Endothelial cell of umbilical vein (primary cell): Measurements from ENCODE around the gene MPST. TPM values are rescaled to one million over a fixed set of nuclear protein-coding genes. Genes with fewer than 3 reads are reported as not detected.

ENCODE experiments used
- BruUV-seq: library from RNA; stranded (reverse); fragments of 400-500 nt; replicated peaks from 2 replicates; lab custom pipeline; 2021; lab: Mats Ljungman, UMichigan
- CTCF ChIA-PET: fragments of 300-600, 350-600 bp; sonication (Branson Sonifier 250); formaldehyde crosslinking; loops from one replicate; lab custom pipeline; 2021; ENCODE audit warnings: antibody characterized with exemption, inconsistent platforms; lab: Charles Lee
- POLR2A ChIA-PET: fragments of 300-600, 350-600 bp; sonication (Branson Sonifier 250); formaldehyde crosslinking; loops from one replicate; lab custom pipeline; 2021; ENCODE audit warnings: antibody characterized with exemption, inconsistent platforms; lab: Charles Lee
- DNase-seq: peaks from one replicate; pipeline ENCODE4 v3.0.0-alpha.2; 2011; ENCODE audit warnings: low read depth, low spot score
- FAIRE-seq: peaks from 2 replicates; lab custom pipeline; 2011; peaks lifted over from hg19 to GRCh38; lab: Jason Lieb, UNC
- H2AFZ ChIP-seq: 2 replicates; pipeline ENCODE4 v1.6.0; 2012; ENCODE audit warnings: low read depth, low read length, control low read depth, inconsistent platforms
- H3K27ac ChIP-seq: 2 replicates; pipeline ENCODE4 v1.5.1; 2011; ENCODE audit warnings: low read depth, mild to moderate bottlenecking, control low read depth, low read length, moderate library complexity; ENCODE audit not compliant: insufficient read depth
- H3K27me3 ChIP-seq, 2 experiments: 2 replicates each; pipeline versions ENCODE4 v1.6.0 to v1.6.1; 2011; ENCODE audit warnings: low read length in 2 of 2, mixed read lengths in 1 of 2; ENCODE audit not compliant: control insufficient read depth in 2 of 2, insufficient read depth in 2 of 2
- H3K36me3 ChIP-seq, 2 experiments: 2 replicates in 1 of 2; 3 replicates in 1 of 2; pipeline ENCODE4 v1.5.1; 2011; ENCODE audit warnings: low read length in 2 of 2, mild to moderate bottlenecking in 1 of 2, moderate library complexity in 1 of 2; ENCODE audit not compliant: control insufficient read depth in 2 of 2, insufficient read depth in 2 of 2; ENCODE audit errors: extremely low read depth in 1 of 2
- H3K4me1 ChIP-seq: 3 replicates; pipeline ENCODE4 v1.5.1; 2011; ENCODE audit warnings: mild to moderate bottlenecking, low read length; ENCODE audit not compliant: control insufficient read depth, insufficient read depth; ENCODE audit errors: extremely low read depth
- H3K4me2 ChIP-seq: 2 replicates; pipeline ENCODE4 v1.6.1; 2011; ENCODE audit warnings: low read length, control low read depth, mixed read lengths; ENCODE audit not compliant: insufficient read depth
- H3K4me3 ChIP-seq, 3 experiments: fragments of 200-600 bp in 1 of 3; sonication (generic), shearing (Covaris generic) in 1 of 3; replicated peaks in 1 of 3; 2 replicates each; pipeline ENCODE4 v1.5.1; 2011 to 2016; ENCODE audit warnings: control low read depth in 3 of 3, low read length in 3 of 3, mild to moderate bottlenecking in 2 of 3, inconsistent platforms in 1 of 3, low read depth in 1 of 3, moderate library complexity in 1 of 3; ENCODE audit not compliant: insufficient read depth in 1 of 3
- H3K79me2 ChIP-seq: 2 replicates; pipeline ENCODE4 v1.6.0; 2012; ENCODE audit warnings: low read length, inconsistent platforms; ENCODE audit not compliant: control insufficient read depth, insufficient read depth
- H3K9ac ChIP-seq: replicated peaks from 2 replicates; pipeline ENCODE3; 2011; ENCODE audit warnings: low read length, control low read depth; ENCODE audit not compliant: insufficient read depth; ENCODE audit errors: extremely low read depth
- H3K9me1 ChIP-seq: replicated peaks from 3 replicates; pipeline ENCODE4 v1.6.0; 2011; ENCODE audit warnings: mild to moderate bottlenecking, low read length; ENCODE audit not compliant: control insufficient read depth, insufficient read depth; ENCODE audit errors: extremely low read depth
- H3K9me3 ChIP-seq: replicated peaks from 2 replicates; pipeline ENCODE4 v1.5.1; 2012; ENCODE audit warnings: low read length, inconsistent platforms; ENCODE audit not compliant: control insufficient read depth, insufficient read depth
- H4K20me1 ChIP-seq: replicated peaks from 2 replicates; pipeline ENCODE3; 2011; ENCODE audit warnings: mild to moderate bottlenecking, low read length; ENCODE audit not compliant: control insufficient read depth, insufficient read depth; ENCODE audit errors: extremely low read depth
- CTCF ChIP-seq, 2 donors: IDR thresholded peaks; 1 replicate in 1 of 2; 2 replicates in 1 of 2; pipeline ENCODE4 v1.5.1; 2011; ENCODE audit warnings: low read length in 2 of 2, mild to moderate bottlenecking in 2 of 2, moderate library complexity in 2 of 2, control low read depth in 1 of 2, inconsistent platforms in 1 of 2, low read depth in 1 of 2; ENCODE audit not compliant: insufficient read depth in 1 of 2; ENCODE audit errors: extremely low read depth in 1 of 2
- EZH2 ChIP-seq: IDR thresholded peaks from 2 replicates; pipeline ENCODE4 v1.6.1; 2012; ENCODE audit warnings: borderline replicate concordance, low read depth, mild to moderate bottlenecking, moderate library complexity, low read length, inconsistent platforms; ENCODE audit not compliant: severe bottlenecking
- FOS ChIP-seq: IDR thresholded peaks from 2 replicates; pipeline ENCODE4 v1.6.1; 2011; ENCODE audit warnings: mild to moderate bottlenecking, low read length, moderate library complexity, borderline replicate concordance; ENCODE audit not compliant: insufficient read depth
- GATA2 ChIP-seq: IDR thresholded peaks from 2 replicates; pipeline ENCODE4 v1.7.0; 2011; ENCODE audit warnings: low read depth, mild to moderate bottlenecking, moderate library complexity, mixed read lengths, low read length; ENCODE audit not compliant: insufficient read length, insufficient read depth
- JUN ChIP-seq: IDR thresholded peaks from 2 replicates; pipeline ENCODE4 v1.6.1; 2011; ENCODE audit warnings: borderline replicate concordance, low read depth; ENCODE audit not compliant: insufficient read length, insufficient read depth
- MAX ChIP-seq: IDR thresholded peaks from 2 replicates; pipeline ENCODE4 v1.6.1; 2011; ENCODE audit not compliant: insufficient read depth, insufficient read length
- MYC ChIP-seq: IDR thresholded peaks from one replicate; pipeline ENCODE4 v1.6.1; 2011; ENCODE audit warnings: mild to moderate bottlenecking, low read depth, low read length
- POLR2A ChIP-seq: IDR thresholded peaks from 2 replicates; pipeline ENCODE4 v1.6.1; 2012; ENCODE audit warnings: low read depth, mild to moderate bottlenecking, control low read depth, low read length
- POLR2AphosphoS5 ChIP-seq: IDR thresholded peaks from 2 replicates; pipeline ENCODE4 v1.6.1; 2012; ENCODE audit warnings: low read depth, mild to moderate bottlenecking, control low read depth, low read length, moderate library complexity; ENCODE audit not compliant: insufficient read depth
- dilution Hi-C: fragments of 300-500 bp; cut with MboI; formaldehyde crosslinking; loops from one replicate; pipeline ENCODE4 v1.15.0; 2019; ENCODE audit warnings: low sequenced_read_pairs; ENCODE audit not compliant: extremely low pct_ligation_motif_present
- intact Hi-C: fragments of 100-400 bp; cut with micrococcal nuclease; formaldehyde crosslinking; loops from one replicate; pipeline ENCODE4 v1.10.0; 2022
- polyA plus RNA-seq, 4 experiments: library from polyadenylated mRNA; depleted of rRNA in 3 of 4; stranded (reverse) in 3 of 4; unstranded in 1 of 4; fragments of >200 nt; gene quantifications; 2 replicates each; pipeline versions ENCODE4 v1.2.1 to v1.2.3, GENCODE V29; 2011 to 2012; ENCODE audit warnings: missing spikeins in 1 of 4
- total RNA-seq: library from RNA; stranded (reverse); gene quantifications from 2 replicates; pipeline ENCODE4 v1.2.3, GENCODE V29; 2021

MPST gene
- total and polyA plus RNA-seq, 2 donors (not counting 3 experiments of a cell fraction or from before 2014, with no cell fraction given): 93.2 to 124 TPM

DNA sequence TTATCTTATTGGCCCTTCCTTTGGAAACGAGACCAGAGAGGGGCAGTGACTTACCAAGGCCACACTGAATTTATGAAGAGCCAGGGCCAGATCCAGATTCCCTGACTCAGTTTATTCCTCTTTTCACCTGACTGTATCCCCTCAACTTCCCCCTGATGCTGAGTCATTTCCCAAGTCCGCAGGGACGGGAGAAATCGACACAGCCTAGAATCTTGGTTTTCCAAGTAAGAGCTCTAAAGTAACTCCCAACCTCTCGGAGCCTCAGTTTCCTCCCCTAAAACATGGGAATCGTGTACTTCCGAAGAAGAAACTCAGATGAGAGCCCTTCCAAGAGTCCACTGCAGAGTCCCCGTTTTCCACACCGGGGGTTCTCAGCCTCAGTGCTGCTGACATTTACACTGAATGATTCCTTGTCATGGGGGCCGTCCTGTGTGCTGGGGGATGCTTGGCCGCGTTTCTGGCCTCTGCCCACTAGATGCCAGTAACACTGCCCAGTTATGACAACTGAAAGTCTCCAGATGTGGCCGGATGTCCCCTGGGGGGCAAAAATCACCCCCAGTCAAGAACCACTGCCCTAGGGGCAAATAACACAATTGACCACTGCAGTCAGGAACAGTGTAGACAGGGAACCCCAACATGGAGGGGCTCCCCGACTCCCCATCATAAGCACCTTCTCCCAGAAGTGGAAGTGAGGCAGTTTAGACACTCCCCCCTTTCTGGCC lies 11.2 kb downstream of the MPST start:
- FAIRE-seq (no peak), DNase-seq (no peak)
- H3K9me1 ChIP-seq: no peaks in the 10 kb centered on the region
- H3K9ac ChIP-seq: no peak overlapping the region
- peaks cover 9% of the 10 kb centered on the region for H3K4me1 ChIP-seq
- H3K27ac ChIP-seq: no peak overlapping the region
- H3K36me3 ChIP-seq: peaks cover 6 to 26% of the 10 kb centered on the region in 2 experiments
- no peaks in the 10 kb centered on the region for H3K27me3 ChIP-seq
- no peaks in the 10 kb centered on the region for H4K20me1 ChIP-seq
- H3K4me3 ChIP-seq: no peak overlapping the region
- dilution Hi-C loops: no loop called here
- TF ChIP-seq CTCF (IDR thresholded peaks at IDR 0.05; ENCODE audit: extremely low read depth in 1 of 2, insufficient read depth in 1 of 2, low read depth in 1 of 2, low read length in 2 of 2) (peak in 1 of 2 donors; percentile 19), EZH2 (no peak)
- ChIA-PET CTCF (interaction anchor here (0.7 to 5.2 kb wide), 11 partner anchors 10 to 169 kb away, joined by 3 to 57 read pairs (median 5); partner anchors contain the start of genes KCTD17, MPST and TST), POLR2A (interaction anchor here (1.3 kb wide), 1 partner anchor 10 kb away, joined by 3 read pairs; no protein-coding TSS in a partner anchor)
- no peak overlapping the region for H3K4me2 ChIP-seq
- intact Hi-C loops: no loop called here
- no peak overlapping the region for H2AFZ ChIP-seq
- no TSS peak for BruUV-seq
- no peaks in the 10 kb centered on the region for H3K9me3 ChIP-seq
- no peaks in the 10 kb centered on the region for H3K79me2 ChIP-seq

- H3K9me3 ChIP-seq: no peaks in the 10 kb centered on the region
- no peak overlapping the region for H3K4me3 ChIP-seq
- ChIA-PET POLR2A (no interaction called here), CTCF (interaction anchor here (0.8 to 5.2 kb wide), 5 partner anchors 11 to 176 kb away, joined by 3 to 57 read pairs (median 7); partner anchors contain the start of genes MPST and TST)
- H2AFZ ChIP-seq: no peak overlapping the region
- FAIRE-seq (no peak), DNase-seq (no peak)
- no peaks in the 10 kb centered on the region for H3K79me2 ChIP-seq
- no peak overlapping the region for H3K9ac ChIP-seq
- no peak overlapping the region for H3K4me2 ChIP-seq
- dilution Hi-C loops (no loop called here), intact Hi-C loops (no loop called here)
- no peaks in the 10 kb centered on the region for H3K9me1 ChIP-seq
- no peaks in the 10 kb centered on the region for H3K27me3 ChIP-seq
- no peaks in the 10 kb centered on the region for H4K20me1 ChIP-seq
- H3K4me1 ChIP-seq: peaks cover 9% of the 10 kb centered on the region
- BruUV-seq: no TSS peak
- H3K36me3 ChIP-seq: peaks cover 6 to 15% of the 10 kb centered on the region in 2 experiments
- no peak for TF ChIP-seq EZH2
- TF ChIP-seq POLR2A: no peak
- no peak for TF ChIP-seq GATA2
- no peak for TF ChIP-seq CTCF (IDR thresholded peaks at IDR 0.05; ENCODE audit: extremely low read depth in 1 of 2, insufficient read depth in 1 of 2, low read depth in 1 of 2, low read length in 2 of 2)
- TF ChIP-seq MAX: no peak
- no peak for TF ChIP-seq FOS
- TF ChIP-seq POLR2AphosphoS5: no peak
- no peak for TF ChIP-seq MYC
- TF ChIP-seq JUN: no peak
- H3K27ac ChIP-seq: no peak overlapping the region
Measured at GRCh38 chr22:37032134-37032534, 12.6 kb downstream of the MPST start.
